ENCODE measurements around the gene GIGYF1.
A peak's percentile ranks its signal among the peaks of the same experiment; 100 is the strongest.

DNA sequence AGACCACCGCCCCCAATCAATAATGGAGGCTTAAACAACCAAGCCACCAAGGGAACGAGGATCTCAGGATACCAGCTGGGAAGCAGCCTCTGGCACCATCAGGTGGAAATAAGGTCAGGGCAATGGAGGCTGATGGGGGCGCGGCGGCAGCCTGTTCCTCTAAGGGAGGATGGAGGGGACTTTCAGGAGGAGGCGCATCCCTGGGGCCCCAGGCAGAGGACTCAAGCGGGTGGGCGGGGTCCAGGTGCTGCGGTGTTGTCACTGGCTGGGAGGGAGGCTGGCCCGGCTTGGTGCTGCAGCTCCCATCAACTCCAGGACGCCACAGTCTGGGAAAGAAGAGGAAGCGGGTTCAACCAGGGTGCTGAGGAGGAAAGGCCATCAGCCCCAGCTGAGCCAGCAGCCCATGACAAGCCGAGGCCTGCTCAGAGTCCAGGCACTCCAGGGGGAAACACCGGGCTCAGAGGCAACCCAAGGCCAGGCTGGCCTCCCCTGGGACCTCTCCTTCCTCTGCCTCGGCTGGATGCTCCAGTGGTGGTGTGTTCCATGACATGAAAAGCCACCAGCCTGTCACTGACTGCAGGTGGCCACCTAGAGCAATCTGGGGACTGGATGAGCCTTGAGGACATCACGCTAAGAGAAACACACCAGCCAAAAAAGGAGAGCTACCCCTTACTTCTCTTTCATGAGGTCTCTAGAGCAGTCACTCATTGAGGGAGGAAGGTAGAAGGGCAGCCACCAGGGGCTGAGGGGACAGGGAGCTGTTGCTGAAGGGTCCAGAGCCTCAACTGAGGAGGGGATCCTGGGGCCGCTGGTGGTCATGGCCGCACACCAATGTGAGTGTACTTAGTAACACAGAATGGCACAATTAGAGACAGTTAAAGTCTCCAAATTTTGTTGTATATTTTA is 4.6 kb downstream of the GIGYF1 start:
- TF ChIP-seq YY1 (IDR thresholded peaks at IDR 0.05; ENCODE audit: low read depth, low read length): no peak
- TF ChIP-seq KDM1A (IDR thresholded peaks at IDR 0.05; ENCODE audit: borderline replicate concordance, low read length): no peak
- no peak for TF ChIP-seq CEBPB (IDR thresholded peaks at IDR 0.05; ENCODE audit: low read depth, low read length)
- TF ChIP-seq SIX5 (IDR thresholded peaks at IDR 0.05; ENCODE audit: low read depth, low read length): no peak
- TF ChIP-seq USF2 (IDR thresholded peaks at IDR 0.05; ENCODE audit: low read length): no peak
- TF ChIP-seq EP300 (IDR thresholded peaks at IDR 0.05; ENCODE audit: borderline replicate concordance in 1 of 2, low read depth in 2 of 2, low read length in 2 of 2): no peak
- TF ChIP-seq CTCF (IDR thresholded peaks at IDR 0.05; ENCODE audit: control extremely low read depth in 1 of 3, insufficient read depth in 1 of 3, low read depth in 1 of 3, low read length in 3 of 3): peak in 1 of 3 experiments; percentile 1; a peak in 1 of 4 replicates
- TF ChIP-seq RAD21 (IDR thresholded peaks at IDR 0.05 in 1 of 2, conservative IDR thresholded peaks at IDR 0.05 in 1 of 2; ENCODE audit: low read depth in 2 of 2, low read length in 2 of 2): no peak
- no peak for TF ChIP-seq CHD1 (IDR thresholded peaks at IDR 0.05; ENCODE audit: low read depth, low read length)
- TF ChIP-seq ZNF274 (IDR thresholded peaks at IDR 0.05; ENCODE audit: borderline replicate concordance, extremely low read depth, low read length): no peak
- TF ChIP-seq HDAC6 (IDR thresholded peaks at IDR 0.05; ENCODE audit: low read depth, low read length): no peak

Data from H1 (cell line).